GM21526 (cell line): ENCODE results near the gene SCT.
"Not testable (repeated sequence)": the region's sequence is repeated elsewhere in the genome, so short reads cannot be mapped to it uniquely, and the experiment has no call there.

ENCODE experiments used
- ATAC-seq: cut with Tn5 transposase; IDR thresholded peaks from one replicate; pipeline ENCODE4 v1.9.1; 2021; ENCODE audit warnings: moderate library complexity; ENCODE audit not compliant: unreplicated experiment, low FRiP score

Gene SCT

GRCh38 chr11:626475-627307 lies at the start of gene SCT:
Gene SCT (minus strand): TSS chr11:627181. CDS start chr11:627143, 38 bp downstream.
- ATAC-seq: no peak

- no peak for ATAC-seq
Measured at GRCh38 chr11:674406-674805, 47.4 kb upstream of the SCT start.

- no peak for ATAC-seq
Measured at GRCh38 chr11:673866-674265, 46.9 kb upstream of the SCT start.

- ATAC-seq: no peak
Measured at GRCh38 chr11:665704-666281, 38.8 kb upstream of the SCT start.

GRCh38 chr11:665062-665703 lies 38.2 kb upstream of the SCT start:
- no peak for ATAC-seq

- ATAC-seq: no peak
Measured at GRCh38 chr11:662689-663274, 35.8 kb upstream of the SCT start.

- no peak for ATAC-seq
Measured at GRCh38 chr11:660681-661444, 33.9 kb upstream of the SCT start.

GRCh38 chr11:660281-660680 lies 33.3 kb upstream of the SCT start:
- no peak for ATAC-seq

- no peak for ATAC-seq
Measured at GRCh38 chr11:659532-660085, 32.6 kb upstream of the SCT start.

GRCh38 chr11:657691-658126 lies 30.7 kb upstream of the SCT start:
- no peak for ATAC-seq

- ATAC-seq: no peak
Measured at GRCh38 chr11:656866-657265, 29.9 kb upstream of the SCT start.

- no peak for ATAC-seq
Measured at GRCh38 chr11:656426-656825, 29.4 kb upstream of the SCT start.

- no peak for ATAC-seq
Measured at GRCh38 chr11:655036-655726, 28.2 kb upstream of the SCT start.

GRCh38 chr11:654444-654843 lies 27.5 kb upstream of the SCT start:
- not testable (repeated sequence) for ATAC-seq

- ATAC-seq: no peak
Measured at GRCh38 chr11:653837-654236, 26.9 kb upstream of the SCT start.

GRCh38 chr11:653136-653535 lies 26.2 kb upstream of the SCT start:
- not testable (repeated sequence) for ATAC-seq

- no peak for ATAC-seq
Measured at GRCh38 chr11:650482-650881, 23.5 kb upstream of the SCT start.

- ATAC-seq: not testable (repeated sequence)
Measured at GRCh38 chr11:647672-648158, 20.7 kb upstream of the SCT start.

- no peak for ATAC-seq
Measured at GRCh38 chr11:646214-646613, 19.2 kb upstream of the SCT start.
